ENCODE measurements around the gene EMC10. TPM values are rescaled to one million over a fixed set of nuclear protein-coding genes. Genes with fewer than 3 reads are reported as not detected.

Gene EMC10
- polyA plus RNA-seq, 1 of the 3 experiments (the other 2 are of a cell fraction), result 218 TPM

GRCh38 chr19:50515168-50515561 is 38.9 kb downstream of the EMC10 start:
- no peak for TF ChIP-seq NFIC (IDR thresholded peaks at IDR 0.05; ENCODE audit: borderline replicate concordance)
- TF ChIP-seq SMC3 (IDR thresholded peaks at IDR 0.05; ENCODE audit: low read depth, low read length), result no peak
- no peak for TF ChIP-seq JUND (IDR thresholded peaks at IDR 0.05)
- no peak for TF ChIP-seq REST (IDR thresholded peaks at IDR 0.05; ENCODE audit: low read depth, low read length)
- TF ChIP-seq NRF1 (IDR thresholded peaks at IDR 0.05; ENCODE audit: low read depth, low read length), result no peak
- no peak for TF ChIP-seq GABPA (IDR thresholded peaks at IDR 0.05; ENCODE audit: low read depth)
- TF ChIP-seq USF1 (IDR thresholded peaks at IDR 0.05; ENCODE audit: borderline replicate concordance, low read depth), result no peak
- TF ChIP-seq TEAD4 (IDR thresholded peaks at IDR 0.05; ENCODE audit: borderline replicate concordance, insufficient read depth), result no peak
- no peak for TF ChIP-seq MXI1 (IDR thresholded peaks at IDR 0.05; ENCODE audit: low read depth, low read length)
- TF ChIP-seq FOXM1 (IDR thresholded peaks at IDR 0.05; ENCODE audit: low read depth), result no peak
- no peak for TF ChIP-seq FOXJ3 (CRISPR knock-in tag; IDR thresholded peaks at IDR 0.05)
- TF ChIP-seq, protein P1, sequence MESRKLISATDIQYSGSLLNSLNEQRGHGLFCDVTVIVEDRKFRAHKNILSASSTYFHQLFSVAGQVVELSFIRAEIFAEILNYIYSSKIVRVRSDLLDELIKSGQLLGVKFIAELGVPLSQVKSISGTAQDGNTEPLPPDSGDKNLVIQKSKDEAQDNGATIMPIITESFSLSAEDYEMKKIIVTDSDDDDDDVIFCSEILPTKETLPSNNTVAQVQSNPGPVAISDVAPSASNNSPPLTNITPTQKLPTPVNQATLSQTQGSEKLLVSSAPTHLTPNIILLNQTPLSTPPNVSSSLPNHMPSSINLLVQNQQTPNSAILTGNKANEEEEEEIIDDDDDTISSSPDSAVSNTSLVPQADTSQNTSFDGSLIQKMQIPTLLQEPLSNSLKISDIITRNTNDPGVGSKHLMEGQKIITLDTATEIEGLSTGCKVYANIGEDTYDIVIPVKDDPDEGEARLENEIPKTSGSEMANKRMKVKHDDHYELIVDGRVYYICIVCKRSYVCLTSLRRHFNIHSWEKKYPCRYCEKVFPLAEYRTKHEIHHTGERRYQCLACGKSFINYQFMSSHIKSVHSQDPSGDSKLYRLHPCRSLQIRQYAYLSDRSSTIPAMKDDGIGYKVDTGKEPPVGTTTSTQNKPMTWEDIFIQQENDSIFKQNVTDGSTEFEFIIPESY (IDR thresholded peaks at IDR 0.05; ENCODE audit: borderline replicate concordance, low read depth), result no peak
- no peak for TF ChIP-seq EP300 (IDR thresholded peaks at IDR 0.05; ENCODE audit: borderline replicate concordance in 1 of 2, low read depth in 1 of 2, low read length in 1 of 2)
- 80% methylated on average over 5 of the region's 11 CpGs for WGBS (ENCODE audit: low lambda C conversion rate)
- ChIA-PET POLR2A (no interaction called here), CTCF (interaction anchor here (1.0 to 2.7 kb wide), 5 partner anchors 23 to 93 kb away, joined by 3 to 14 read pairs (median 4); no protein-coding TSS in a partner anchor)
- no peak for DNase-seq
- H3K4me1 ChIP-seq (ENCODE audit: control insufficient read depth in 1 of 2, insufficient read depth in 2 of 2, low read depth in 1 of 2, low read length in 1 of 2), result peaks cover 0 to 38% of the 10 kb centered on the region in 2 experiments; a peak in 1 of 4 replicates
- no peaks in the 10 kb centered on the region for H3K36me3 ChIP-seq (replicated peaks in 1 of 2; ENCODE audit: control insufficient read depth in 1 of 2, insufficient read depth in 2 of 2, low read length in 1 of 2)
- H3K4me3 ChIP-seq (ENCODE audit: low read depth in 2 of 2, low read length in 1 of 2), result no peak overlapping the region
- H3K79me2 ChIP-seq (ENCODE audit: insufficient read depth), result peaks cover 7% of the 10 kb centered on the region; the same call in 1 of the 2 replicates
- H3K9me3 ChIP-seq, result no peaks in the 10 kb centered on the region
- H4K20me1 ChIP-seq (ENCODE audit: insufficient read depth), result no peaks in the 10 kb centered on the region
- H3K4me2 ChIP-seq, result no peak overlapping the region
- H3K9me2 ChIP-seq, result no peaks in the 10 kb centered on the region
- no peaks in the 10 kb centered on the region for H3F3A ChIP-seq (replicated peaks; ENCODE audit: insufficient read depth)
- H3K27me3 ChIP-seq (ENCODE audit: insufficient read depth), result no peaks in the 10 kb centered on the region
- peak overlapping the region in 1 of 2 experiments; percentile 98; a peak in 2 of 4 replicates for H3K27ac ChIP-seq (ENCODE audit: low read depth in 2 of 2, low read length in 1 of 2)
- H3K9ac ChIP-seq, result no peak overlapping the region
- no peak overlapping the region for H2AFZ ChIP-seq (ENCODE audit: low read depth)

All from SK-N-SH (cell line).